HG02588 (cell line): Measurements from ENCODE around the gene NKD2.

Source experiments
- ATAC-seq: cut with Tn5 transposase; IDR thresholded peaks from one replicate; pipeline ENCODE4 v1.9.1; 2021; ENCODE audit warnings: mild to moderate bottlenecking, moderate library complexity; ENCODE audit not compliant: unreplicated experiment

The NKD2 gene

GRCh38 chr5:978693-979092 is 29.9 kb upstream of the NKD2 start:
- no peak for ATAC-seq

DNA sequence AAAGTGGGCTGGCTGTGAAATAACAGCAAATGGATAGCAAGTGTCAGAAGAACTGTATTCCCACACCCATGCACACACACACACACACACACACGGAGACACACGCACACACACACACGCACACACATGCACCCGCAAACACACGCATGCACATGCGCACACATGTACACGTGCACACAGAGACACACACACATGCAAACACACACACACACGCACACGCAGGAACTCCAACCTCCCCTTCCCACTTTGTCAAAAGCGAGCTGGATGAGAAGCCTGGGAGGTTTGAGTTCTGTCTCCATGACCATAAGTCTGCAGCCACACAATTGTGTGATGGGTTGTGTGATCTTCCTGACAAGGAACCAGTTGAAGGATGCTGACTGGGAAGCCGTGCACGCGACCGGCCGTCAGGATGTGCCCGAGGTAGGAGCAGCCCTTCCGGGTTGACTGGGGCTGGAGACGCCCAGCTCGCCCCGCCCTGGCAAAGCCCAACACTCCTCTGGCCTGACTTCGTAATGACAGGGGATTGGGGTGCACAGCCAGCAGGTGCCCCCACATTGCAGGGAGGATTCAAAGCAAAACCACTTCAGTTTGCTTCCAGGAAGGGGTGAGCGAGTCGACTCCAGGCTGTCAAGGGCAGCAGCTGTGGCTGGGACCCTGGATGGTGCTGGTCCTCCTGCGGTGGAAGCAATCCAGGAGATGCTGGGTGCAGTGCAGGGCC is 29.3 kb upstream of the NKD2 start:
- no peak for ATAC-seq

- no peak for ATAC-seq
These were observed 28.5 kb upstream of the NKD2 start for GRCh38 chr5:980001-980588.

- ATAC-seq: no peak
These were observed 27.6 kb upstream of the NKD2 start for GRCh38 chr5:980966-981365.

GRCh38 chr5:981456-981855 is 27.1 kb upstream of the NKD2 start:
- no peak for ATAC-seq

GRCh38 chr5:982377-983237 is 26.0 kb upstream of the NKD2 start:
- no peak for ATAC-seq

DNA sequence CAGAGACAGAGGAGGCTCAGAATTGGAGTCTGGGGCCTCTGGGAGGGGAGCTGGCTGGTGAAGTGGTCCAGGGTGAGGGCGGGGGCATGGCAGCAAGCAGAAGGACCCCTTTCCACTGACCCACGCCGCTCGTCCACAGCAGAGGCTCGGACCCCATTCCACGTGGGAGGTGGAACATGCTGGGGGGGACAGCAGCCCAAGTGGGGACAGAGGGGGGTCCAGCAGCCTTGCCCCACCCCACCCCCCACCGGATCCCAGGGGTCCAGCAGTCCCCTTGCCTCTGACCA is 25.4 kb upstream of the NKD2 start:
- ATAC-seq: no peak

- no peak for ATAC-seq
These were observed 25.0 kb upstream of the NKD2 start for GRCh38 chr5:983568-983967.

DNA sequence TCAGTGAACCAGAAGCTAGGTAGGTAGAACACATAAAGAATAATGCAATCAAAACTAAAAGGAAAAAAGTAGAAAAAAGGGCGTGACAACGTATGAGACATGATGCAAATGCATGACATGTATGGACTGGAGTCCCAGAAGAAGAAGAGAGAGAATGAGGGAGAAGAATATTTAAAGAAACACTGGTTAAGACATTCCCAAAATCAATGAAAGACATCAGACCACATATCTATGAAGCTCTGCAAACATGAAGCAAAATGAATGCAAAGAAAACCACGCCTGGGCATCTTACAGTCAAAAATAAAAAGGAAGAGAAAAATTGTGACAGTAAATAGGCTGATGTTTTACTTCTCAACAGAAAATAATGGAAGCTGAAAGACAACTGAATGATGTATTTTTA is 23.8 kb upstream of the NKD2 start:
- ATAC-seq: no peak

DNA sequence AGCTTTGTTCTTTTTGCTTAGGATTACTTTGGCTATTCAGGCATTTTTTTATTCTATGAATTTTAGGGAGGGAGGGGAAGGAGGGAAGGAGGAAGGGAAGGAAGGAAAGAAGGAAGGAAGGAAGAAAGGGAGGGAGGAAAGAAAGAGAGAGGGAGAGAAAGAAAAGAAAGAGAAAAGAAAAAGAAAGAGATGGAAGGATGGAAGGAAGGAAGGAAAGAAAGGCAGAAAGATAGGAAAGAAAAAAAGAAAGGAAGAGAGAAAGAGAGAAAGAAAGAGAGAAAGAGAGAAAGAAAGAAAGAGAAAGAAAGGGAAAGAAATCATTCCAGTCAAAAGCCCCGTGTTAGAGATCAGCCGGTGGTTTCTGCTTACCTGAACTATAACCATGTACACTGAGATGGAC is 20.8 kb upstream of the NKD2 start:
- no peak for ATAC-seq

GRCh38 chr5:988322-988721 is 20.3 kb upstream of the NKD2 start:
- ATAC-seq: no peak

GRCh38 chr5:989961-990530 is 18.6 kb upstream of the NKD2 start:
- ATAC-seq: no peak

- ATAC-seq: no peak
These were observed 16.9 kb upstream of the NKD2 start for GRCh38 chr5:991472-992267.

DNA sequence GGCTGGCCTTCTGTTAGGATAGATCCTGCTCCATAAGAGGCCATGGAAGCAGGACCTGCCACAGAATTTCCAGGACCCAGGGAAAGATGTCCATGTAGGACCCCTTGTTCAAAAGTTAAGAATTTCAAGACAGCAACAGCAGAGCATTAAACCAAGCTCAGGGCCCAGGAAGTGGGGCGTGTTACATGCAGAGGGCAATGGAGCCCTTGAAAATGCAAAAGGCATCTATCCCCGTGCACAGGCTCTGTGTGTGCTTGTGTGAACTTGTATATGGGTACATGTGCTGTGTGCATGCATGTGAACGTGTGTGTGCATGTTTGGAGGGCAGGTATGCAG is 14.4 kb upstream of the NKD2 start:
- ATAC-seq: no peak

DNA sequence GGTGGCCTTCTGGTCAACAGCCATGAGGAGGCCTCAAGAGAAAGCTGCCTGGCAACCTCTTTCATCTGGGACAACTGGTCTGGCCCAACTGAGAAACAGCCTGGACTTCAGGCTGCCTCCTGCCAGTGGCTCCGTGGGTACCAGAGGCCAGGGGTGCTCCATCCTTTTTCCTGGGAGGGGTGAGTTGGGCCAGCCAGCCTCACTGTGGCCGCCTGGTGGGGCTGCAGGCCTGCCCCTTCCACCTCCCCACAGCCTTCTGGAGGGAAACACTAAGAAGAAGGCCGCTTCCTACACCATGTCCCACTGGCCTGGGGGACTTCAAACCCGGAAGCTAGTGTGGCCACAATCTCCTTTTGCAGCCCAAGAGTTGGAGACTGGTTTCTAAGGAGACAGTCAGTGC is 13.8 kb upstream of the NKD2 start:
- ATAC-seq: no peak

DNA sequence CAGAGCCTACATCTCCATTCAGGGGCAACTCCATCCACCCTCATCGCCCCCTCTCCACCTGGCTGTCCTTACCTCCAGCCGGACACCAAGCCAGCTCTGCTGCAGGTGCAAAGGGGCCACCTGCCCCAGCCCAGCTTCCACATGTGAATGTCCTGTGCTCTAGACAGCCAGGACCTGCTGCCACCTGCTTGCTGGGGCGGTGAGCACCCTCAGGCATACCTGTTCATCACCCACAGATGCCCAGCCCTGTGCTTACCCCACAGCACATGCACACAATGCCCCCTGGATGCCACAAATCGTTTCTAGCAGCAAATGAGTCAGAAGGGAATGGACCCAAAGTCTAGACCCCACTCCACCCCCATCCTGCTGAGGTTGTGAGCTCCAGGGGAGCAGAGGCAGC is 13.3 kb upstream of the NKD2 start:
- no peak for ATAC-seq

DNA sequence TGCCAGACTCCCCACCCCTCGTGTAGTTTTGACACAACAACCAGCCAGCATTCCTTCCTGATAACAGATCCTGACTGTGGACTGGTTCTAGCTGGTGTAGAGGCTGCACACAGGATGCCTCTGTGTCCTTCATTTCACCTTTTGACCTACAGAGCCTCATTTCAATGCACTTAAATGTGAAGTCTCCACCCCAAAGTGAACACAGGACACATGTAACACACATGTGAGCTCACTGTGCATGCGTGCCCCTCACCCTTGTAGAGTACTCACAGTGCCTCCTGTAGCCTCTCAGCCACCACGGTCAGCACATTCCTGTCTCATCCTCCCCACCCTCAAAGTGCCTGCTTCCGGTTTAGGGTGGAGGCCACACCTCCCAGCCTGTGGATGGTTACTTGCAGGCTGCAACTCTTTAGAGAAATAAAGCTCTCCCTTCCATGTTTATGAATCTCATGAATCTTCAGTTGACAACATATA is 11.6 kb upstream of the NKD2 start:
- no peak for ATAC-seq

GRCh38 chr5:997711-998110 is 10.9 kb upstream of the NKD2 start:
- no peak for ATAC-seq

GRCh38 chr5:998246-999031 is 10.2 kb upstream of the NKD2 start:
- no peak for ATAC-seq

DNA sequence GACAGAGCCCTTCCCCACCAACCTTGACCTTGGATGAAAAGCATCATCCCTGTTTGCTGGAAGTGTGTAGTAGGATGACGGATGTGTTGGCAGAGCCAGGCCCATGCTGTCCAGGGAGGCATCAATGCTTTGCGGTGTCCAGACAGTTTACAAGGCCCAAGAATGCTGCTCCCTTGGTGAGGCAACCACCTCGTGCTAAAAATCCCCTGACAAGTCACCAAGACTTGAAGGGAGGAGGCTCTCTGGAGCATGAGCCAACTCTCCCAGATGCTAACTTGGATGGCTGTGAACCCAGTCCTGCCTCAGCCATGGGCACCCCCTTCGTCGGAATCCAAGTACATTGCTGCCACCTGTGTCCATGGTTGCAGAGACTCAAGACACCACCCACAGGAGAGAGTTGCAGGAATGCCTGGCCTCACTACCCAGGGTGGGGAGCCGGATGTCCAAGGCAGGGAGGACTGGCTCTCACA is 9.5 kb upstream of the NKD2 start:
- ATAC-seq: no peak
